NCI-H345 (cell line): ENCODE measurements around the gene MAP3K9.

Source experiments
- DNase-seq: peaks from one replicate; lab custom pipeline; 2025; lab: John Stamatoyannopoulos, UW

MAP3K9 gene

GRCh38 chr14:70821584-70822529, 12.5 kb upstream of the MAP3K9 start:
- peak; percentile 40 for DNase-seq

DNA sequence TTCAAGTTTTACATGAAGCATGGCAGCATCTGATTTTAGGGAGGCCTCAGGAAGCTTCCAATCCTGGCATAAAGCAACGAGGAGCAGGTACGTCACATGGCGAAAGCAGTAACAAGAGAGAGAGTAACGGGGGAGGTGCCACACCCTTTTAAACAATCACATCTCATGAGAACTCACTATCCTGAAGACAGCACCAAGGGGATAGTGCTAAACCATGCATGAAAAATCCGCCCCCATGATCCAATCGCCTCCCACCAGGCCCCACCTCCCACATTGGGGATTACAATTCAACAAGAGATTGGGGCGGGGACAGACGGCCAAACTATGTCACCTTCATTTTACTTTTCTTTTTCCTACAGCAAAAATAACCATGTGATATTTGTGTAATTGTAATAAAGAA, 7.2 kb upstream of the MAP3K9 start:
- DNase-seq, result no peak

DNA sequence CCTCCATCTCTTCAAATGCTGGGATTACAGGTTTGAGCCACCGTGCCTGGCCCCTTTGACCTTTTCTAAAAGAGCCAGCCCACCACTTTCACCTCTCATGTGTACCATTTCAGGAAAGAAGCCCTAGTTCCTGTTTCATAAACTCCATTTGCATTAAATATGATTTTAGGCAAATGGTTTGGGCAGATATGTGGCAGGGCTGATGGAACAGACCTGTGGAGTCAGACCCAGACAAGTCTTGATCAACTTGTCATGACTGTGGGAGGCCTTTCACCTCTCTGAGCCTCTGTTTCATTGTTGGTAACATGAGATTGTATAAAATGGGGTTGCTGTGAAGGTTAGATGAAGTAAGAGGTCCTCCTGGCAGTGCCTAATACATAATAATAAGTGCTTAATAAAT, 5.2 kb upstream of the MAP3K9 start:
- no peak for DNase-seq

- no peak for DNase-seq
Observed at GRCh38 chr14:70812124-70812818, 3.0 kb upstream of the MAP3K9 start.

GRCh38 chr14:70811578-70811977, 2.3 kb upstream of the MAP3K9 start:
- DNase-seq, result no peak

GRCh38 chr14:70811050-70811449, 1.7 kb upstream of the MAP3K9 start:
- DNase-seq, result no peak

- no peak for DNase-seq
Observed at GRCh38 chr14:70810621-70811020, 1.3 kb upstream of the MAP3K9 start.

GRCh38 chr14:70808416-70809224, 693 bp downstream of the MAP3K9 start:
- DNase-seq, result peak; percentile 48

DNA sequence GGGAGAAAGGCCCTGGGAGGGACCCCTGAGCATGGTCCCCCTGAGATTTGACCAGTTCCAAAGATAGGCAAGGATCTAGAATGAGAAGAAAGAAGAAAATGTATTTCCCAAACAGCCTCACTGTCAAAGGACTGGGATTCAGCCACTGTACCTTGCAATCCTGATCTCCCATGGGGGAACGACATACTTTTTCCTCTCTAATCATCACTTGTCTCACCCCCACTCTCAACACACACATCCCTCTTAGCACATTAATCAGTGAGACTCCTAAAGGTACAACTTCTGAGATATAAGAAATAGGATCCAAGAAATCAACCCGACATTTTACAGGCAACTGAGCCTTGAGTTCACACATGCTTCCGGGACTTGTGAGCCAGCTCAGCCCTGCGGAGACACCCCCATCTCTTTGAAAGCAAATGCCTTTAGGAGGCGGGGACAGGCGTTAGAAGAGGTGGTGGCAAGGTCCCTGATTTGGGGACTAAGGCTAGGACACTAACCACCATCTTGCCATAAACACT, 1.4 kb downstream of the MAP3K9 start:
- DNase-seq, result peak; percentile 42

DNA sequence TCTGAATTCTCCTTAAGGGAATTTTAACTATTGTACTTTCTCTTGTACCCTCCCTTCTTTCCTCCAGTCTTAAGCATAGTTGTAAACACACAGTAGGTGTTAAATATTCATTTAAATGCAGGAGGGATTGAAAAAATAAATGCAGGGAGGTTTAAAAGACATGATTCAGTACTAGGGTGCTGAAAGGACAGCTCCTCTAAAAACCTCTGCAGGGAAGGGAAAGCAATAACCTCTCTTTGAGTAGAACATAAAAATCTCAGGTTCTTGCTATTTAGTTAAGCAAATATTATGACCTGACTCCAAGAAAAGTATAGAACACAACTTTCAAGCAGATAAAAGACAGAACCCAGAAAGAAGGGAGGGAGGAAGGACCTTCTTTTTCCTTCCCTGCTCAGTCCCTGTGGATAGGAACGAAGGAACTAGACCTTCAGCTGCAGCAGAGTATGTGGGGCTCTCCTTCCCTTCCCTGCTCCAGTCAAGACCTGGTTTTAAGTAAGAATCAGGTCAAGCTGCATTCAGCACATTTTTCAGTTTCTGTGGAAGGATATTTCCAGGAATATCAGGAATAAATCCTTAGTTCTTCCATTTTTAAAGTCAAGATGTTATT, 4.7 kb downstream of the MAP3K9 start:
- DNase-seq, result no peak

GRCh38 chr14:70803321-70804310, 5.7 kb downstream of the MAP3K9 start:
- no peak for DNase-seq

DNA sequence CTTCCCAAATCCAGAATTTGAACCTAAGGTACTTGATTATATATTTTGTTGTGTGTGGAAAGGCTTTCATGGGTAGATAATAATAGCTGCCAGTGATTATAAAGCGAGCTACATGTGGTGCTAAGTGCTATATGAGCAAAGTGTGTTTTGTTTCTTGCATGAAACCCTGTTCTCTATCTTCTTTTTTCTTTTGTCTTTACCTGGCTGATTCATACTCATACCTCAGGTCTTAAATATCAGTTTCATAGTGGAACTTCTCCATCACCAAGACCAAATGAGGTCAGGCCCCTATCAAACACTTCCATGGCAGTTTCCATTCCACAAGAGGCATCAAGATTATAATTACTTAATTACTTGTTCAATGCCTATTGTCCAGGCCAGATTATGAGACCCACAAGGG, 6.9 kb downstream of the MAP3K9 start:
- DNase-seq, result no peak

GRCh38 chr14:70801836-70802235, 7.5 kb downstream of the MAP3K9 start:
- DNase-seq, result no peak

- no peak for DNase-seq
Observed at GRCh38 chr14:70796551-70796950, 12.8 kb downstream of the MAP3K9 start.

- DNase-seq, result no peak
Observed at GRCh38 chr14:70794294-70794693, 15.0 kb downstream of the MAP3K9 start.

DNA sequence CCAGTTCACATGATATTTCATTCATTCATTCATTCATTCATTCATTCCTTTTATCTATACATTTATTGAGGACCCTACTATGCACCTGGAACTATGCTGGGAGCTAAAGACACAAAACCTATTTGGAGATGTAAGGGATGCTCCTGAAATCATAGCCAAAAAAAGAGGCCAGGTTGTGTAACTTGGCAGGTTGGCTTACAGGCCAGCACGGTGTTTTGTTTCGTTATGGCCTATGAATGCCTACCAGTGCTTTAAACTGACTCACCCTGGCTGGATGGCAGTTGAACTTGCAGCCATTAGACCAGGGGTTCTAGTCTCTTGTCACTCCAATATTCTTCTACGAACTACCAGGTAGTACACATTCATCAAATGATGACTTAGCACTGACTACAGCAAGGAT, 15.7 kb downstream of the MAP3K9 start:
- no peak for DNase-seq

- no peak for DNase-seq
Observed at GRCh38 chr14:70792939-70793338, 16.4 kb downstream of the MAP3K9 start.

DNA sequence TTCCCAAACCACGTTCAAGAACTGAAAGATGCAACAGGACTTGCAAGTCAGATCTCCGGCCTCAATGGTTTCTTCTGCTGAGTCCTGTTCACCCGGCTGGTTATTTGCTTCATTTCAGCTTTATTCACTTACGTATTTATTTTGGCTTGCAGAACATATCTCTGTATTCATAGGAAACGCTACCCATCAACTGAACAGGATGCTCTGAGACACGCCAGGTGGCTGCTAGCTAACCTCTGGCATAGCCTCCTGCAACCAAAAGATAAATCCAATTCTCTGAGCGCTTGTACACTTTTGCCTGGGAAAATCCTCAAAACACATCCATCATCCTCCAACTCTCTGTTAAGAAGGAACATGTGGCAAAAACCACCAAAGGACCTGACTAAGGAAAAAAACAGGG, 17.3 kb downstream of the MAP3K9 start:
- DNase-seq, result no peak

GRCh38 chr14:70789961-70790360, 19.4 kb downstream of the MAP3K9 start:
- no peak for DNase-seq

DNA sequence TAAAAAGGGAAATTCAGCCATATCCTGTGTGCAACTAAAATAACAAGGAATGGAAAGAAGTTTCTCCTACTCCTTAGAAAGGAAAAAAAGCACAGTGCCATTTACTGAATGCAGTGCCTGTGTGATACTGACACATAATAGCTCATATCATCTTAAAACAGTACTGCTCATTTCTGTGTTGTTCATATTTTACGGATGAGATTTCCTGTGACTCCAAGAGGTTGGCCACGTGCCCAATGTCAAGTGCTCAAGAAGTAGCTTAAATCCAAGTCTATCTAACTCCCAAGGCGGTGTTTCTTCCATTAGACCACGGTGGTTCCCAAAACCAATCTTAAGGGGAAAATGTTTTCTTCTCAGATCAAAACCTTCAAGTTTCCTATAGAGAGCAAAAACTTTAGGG, 20.0 kb downstream of the MAP3K9 start:
- DNase-seq, result no peak

- no peak for DNase-seq
Observed at GRCh38 chr14:70788898-70789297, 20.4 kb downstream of the MAP3K9 start.
